Measurements from ENCODE around the gene DAD1. TPM values are rescaled to one million over a fixed set of nuclear protein-coding genes. Genes with fewer than 3 reads are reported as not detected.

The DAD1 gene
- total and polyA plus RNA-seq, 2 of the 8 experiments (the other 6 are each of a cell fraction or from before 2014, with no cell fraction given) = 131 to 440 TPM

DNA sequence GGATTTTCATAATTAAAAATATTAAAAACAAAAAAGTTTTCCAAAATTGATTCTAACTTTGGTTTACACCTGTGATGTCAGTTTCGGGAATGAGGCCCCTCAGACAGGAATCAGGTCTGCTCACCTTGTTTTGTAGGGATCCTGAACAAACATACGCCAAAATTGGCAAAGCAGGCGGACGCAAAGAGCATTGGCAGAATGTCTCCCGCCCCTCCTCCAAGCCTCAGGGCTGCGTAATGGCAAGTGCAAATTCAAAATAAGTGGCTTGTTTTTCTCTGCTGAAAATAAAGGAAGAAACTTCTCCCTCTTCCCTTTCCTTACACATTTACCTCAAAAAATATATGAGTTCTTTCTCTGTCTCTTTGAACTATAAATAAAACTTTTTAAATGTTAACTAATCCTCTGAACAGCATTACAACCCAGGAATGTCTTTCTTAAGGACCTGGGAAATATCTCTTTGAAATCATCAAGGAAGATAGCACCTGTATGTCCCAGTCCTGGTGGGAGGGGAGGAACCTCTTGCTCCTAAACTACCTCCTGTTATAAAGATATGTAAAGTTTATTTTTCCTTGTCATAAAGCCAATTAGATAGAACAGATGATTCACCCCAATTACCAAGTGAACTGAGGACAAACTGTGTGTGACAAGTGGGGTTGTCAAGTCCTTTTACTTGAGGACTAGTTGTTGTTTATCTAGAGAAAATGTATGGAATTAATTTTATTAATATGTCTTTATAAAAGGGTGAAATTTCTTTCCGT is 38.7 kb upstream of the DAD1 start (continued):
- TF ChIP-seq, protein P1, sequence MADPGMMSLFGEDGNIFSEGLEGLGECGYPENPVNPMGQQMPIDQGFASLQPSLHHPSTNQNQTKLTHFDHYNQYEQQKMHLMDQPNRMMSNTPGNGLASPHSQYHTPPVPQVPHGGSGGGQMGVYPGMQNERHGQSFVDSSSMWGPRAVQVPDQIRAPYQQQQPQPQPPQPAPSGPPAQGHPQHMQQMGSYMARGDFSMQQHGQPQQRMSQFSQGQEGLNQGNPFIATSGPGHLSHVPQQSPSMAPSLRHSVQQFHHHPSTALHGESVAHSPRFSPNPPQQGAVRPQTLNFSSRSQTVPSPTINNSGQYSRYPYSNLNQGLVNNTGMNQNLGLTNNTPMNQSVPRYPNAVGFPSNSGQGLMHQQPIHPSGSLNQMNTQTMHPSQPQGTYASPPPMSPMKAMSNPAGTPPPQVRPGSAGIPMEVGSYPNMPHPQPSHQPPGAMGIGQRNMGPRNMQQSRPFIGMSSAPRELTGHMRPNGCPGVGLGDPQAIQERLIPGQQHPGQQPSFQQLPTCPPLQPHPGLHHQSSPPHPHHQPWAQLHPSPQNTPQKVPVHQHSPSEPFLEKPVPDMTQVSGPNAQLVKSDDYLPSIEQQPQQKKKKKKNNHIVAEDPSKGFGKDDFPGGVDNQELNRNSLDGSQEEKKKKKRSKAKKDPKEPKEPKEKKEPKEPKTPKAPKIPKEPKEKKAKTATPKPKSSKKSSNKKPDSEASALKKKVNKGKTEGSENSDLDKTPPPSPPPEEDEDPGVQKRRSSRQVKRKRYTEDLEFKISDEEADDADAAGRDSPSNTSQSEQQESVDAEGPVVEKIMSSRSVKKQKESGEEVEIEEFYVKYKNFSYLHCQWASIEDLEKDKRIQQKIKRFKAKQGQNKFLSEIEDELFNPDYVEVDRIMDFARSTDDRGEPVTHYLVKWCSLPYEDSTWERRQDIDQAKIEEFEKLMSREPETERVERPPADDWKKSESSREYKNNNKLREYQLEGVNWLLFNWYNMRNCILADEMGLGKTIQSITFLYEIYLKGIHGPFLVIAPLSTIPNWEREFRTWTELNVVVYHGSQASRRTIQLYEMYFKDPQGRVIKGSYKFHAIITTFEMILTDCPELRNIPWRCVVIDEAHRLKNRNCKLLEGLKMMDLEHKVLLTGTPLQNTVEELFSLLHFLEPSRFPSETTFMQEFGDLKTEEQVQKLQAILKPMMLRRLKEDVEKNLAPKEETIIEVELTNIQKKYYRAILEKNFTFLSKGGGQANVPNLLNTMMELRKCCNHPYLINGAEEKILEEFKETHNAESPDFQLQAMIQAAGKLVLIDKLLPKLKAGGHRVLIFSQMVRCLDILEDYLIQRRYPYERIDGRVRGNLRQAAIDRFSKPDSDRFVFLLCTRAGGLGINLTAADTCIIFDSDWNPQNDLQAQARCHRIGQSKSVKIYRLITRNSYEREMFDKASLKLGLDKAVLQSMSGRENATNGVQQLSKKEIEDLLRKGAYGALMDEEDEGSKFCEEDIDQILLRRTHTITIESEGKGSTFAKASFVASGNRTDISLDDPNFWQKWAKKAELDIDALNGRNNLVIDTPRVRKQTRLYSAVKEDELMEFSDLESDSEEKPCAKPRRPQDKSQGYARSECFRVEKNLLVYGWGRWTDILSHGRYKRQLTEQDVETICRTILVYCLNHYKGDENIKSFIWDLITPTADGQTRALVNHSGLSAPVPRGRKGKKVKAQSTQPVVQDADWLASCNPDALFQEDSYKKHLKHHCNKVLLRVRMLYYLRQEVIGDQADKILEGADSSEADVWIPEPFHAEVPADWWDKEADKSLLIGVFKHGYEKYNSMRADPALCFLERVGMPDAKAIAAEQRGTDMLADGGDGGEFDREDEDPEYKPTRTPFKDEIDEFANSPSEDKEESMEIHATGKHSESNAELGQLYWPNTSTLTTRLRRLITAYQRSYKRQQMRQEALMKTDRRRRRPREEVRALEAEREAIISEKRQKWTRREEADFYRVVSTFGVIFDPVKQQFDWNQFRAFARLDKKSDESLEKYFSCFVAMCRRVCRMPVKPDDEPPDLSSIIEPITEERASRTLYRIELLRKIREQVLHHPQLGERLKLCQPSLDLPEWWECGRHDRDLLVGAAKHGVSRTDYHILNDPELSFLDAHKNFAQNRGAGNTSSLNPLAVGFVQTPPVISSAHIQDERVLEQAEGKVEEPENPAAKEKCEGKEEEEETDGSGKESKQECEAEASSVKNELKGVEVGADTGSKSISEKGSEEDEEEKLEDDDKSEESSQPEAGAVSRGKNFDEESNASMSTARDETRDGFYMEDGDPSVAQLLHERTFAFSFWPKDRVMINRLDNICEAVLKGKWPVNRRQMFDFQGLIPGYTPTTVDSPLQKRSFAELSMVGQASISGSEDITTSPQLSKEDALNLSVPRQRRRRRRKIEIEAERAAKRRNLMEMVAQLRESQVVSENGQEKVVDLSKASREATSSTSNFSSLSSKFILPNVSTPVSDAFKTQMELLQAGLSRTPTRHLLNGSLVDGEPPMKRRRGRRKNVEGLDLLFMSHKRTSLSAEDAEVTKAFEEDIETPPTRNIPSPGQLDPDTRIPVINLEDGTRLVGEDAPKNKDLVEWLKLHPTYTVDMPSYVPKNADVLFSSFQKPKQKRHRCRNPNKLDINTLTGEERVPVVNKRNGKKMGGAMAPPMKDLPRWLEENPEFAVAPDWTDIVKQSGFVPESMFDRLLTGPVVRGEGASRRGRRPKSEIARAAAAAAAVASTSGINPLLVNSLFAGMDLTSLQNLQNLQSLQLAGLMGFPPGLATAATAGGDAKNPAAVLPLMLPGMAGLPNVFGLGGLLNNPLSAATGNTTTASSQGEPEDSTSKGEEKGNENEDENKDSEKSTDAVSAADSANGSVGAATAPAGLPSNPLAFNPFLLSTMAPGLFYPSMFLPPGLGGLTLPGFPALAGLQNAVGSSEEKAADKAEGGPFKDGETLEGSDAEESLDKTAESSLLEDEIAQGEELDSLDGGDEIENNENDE (IDR thresholded peaks at IDR 0.05; ENCODE audit: insufficient replicate concordance, low read length) = no peak
- TF ChIP-seq RBBP5 (IDR thresholded peaks at IDR 0.05; ENCODE audit: borderline replicate concordance, low read depth, low read length) = no peak
- TF ChIP-seq SUZ12 (IDR thresholded peaks at IDR 0.05; ENCODE audit: low read length) = no peak
- TF ChIP-seq NRF1 (IDR thresholded peaks at IDR 0.05; ENCODE audit: low read depth, low read length) = no peak
- TF ChIP-seq E2F6 (IDR thresholded peaks at IDR 0.05) = no peak
- no peak for TF ChIP-seq JUND (IDR thresholded peaks at IDR 0.05; ENCODE audit: low read length)
